Neuronal stem cell (in vitro differentiated cells): Measurements from ENCODE around the gene ADCY9.

ENCODE experiments used
- DNase-seq: peaks from one replicate; pipeline ENCODE4 v3.0.0-alpha.2; 2013; ENCODE audit warnings: low spot score
- H2AFZ ChIP-seq: one replicate; pipeline ENCODE4 v1.6.1; 2013; ENCODE audit warnings: mild to moderate bottlenecking, low read length, inconsistent platforms
- H2AK5ac ChIP-seq: 2 replicates; pipeline ENCODE4 v1.6.1; 2013; ENCODE audit warnings: low read depth, mild to moderate bottlenecking, inconsistent platforms, low read length, moderate library complexity, mixed read lengths
- H2BK120ac ChIP-seq: 2 replicates; pipeline ENCODE4 v1.6.1; 2013; ENCODE audit warnings: low read depth, mild to moderate bottlenecking, inconsistent platforms, low read length, moderate library complexity, mixed read lengths
- H2BK12ac ChIP-seq: one replicate; pipeline ENCODE4 v1.6.1; 2013; ENCODE audit warnings: low read length, inconsistent platforms
- H2BK15ac ChIP-seq: 2 replicates; pipeline ENCODE4 v1.6.1; 2013; ENCODE audit warnings: mild to moderate bottlenecking, low read length, inconsistent platforms, mixed read lengths
- H2BK5ac ChIP-seq: one replicate; pipeline ENCODE4 v1.6.1; 2013; ENCODE audit warnings: inconsistent platforms, mild to moderate bottlenecking, low read length, moderate library complexity
- H3K14ac ChIP-seq: one replicate; pipeline ENCODE4 v1.6.1; 2013; ENCODE audit warnings: low read length, inconsistent platforms
- H3K18ac ChIP-seq: 2 replicates; pipeline ENCODE4 v1.6.1; 2013; ENCODE audit warnings: low read length, inconsistent platforms
- H3K23ac ChIP-seq: 2 replicates; pipeline ENCODE4 v1.6.1; 2013; ENCODE audit warnings: low read depth, mild to moderate bottlenecking, mixed read lengths, low read length, inconsistent platforms; ENCODE audit not compliant: poor library complexity
- H3K27ac ChIP-seq: replicated peaks from 3 replicates; pipeline ENCODE4 v1.5.1; 2013; ENCODE audit warnings: low read length, inconsistent platforms
- H3K27me3 ChIP-seq, 3 experiments: 2 replicates each; pipeline ENCODE4 v1.6.1; 2013; ENCODE audit warnings: low read length in 3 of 3, mild to moderate bottlenecking in 2 of 3, inconsistent platforms in 1 of 3, low read depth in 1 of 3, mixed read lengths in 1 of 3, moderate library complexity in 1 of 3; ENCODE audit not compliant: control insufficient read depth in 3 of 3, insufficient read depth in 3 of 3
- H3K36me3 ChIP-seq, 2 donors: replicated peaks in 1 of 2; 2 replicates each; pipeline ENCODE4 v1.6.1; 2013; ENCODE audit warnings: low read length in 2 of 2; ENCODE audit not compliant: control insufficient read depth in 2 of 2, insufficient read depth in 2 of 2
- H3K4ac ChIP-seq: 2 replicates; pipeline ENCODE4 v1.6.1; 2013; ENCODE audit warnings: inconsistent platforms, mild to moderate bottlenecking, low read length, moderate library complexity
- H3K4me1 ChIP-seq, 2 donors: 1 replicate in 1 of 2; 2 replicates in 1 of 2; pipeline ENCODE4 v1.6.1; 2013; ENCODE audit warnings: low read length in 2 of 2, low read depth in 1 of 2; ENCODE audit not compliant: control insufficient read depth in 2 of 2, insufficient read depth in 1 of 2
- H3K4me2 ChIP-seq: one replicate; pipeline ENCODE4 v1.6.1; 2013; ENCODE audit warnings: mild to moderate bottlenecking, low read length, inconsistent platforms; ENCODE audit not compliant: insufficient read depth, poor library complexity, severe bottlenecking
- H3K4me3 ChIP-seq, 2 donors: 2 replicates each; pipeline ENCODE4 v1.5.1; 2013; ENCODE audit warnings: low read length in 2 of 2, mild to moderate bottlenecking in 2 of 2, inconsistent platforms in 1 of 2, moderate library complexity in 1 of 2
- H3K79me1 ChIP-seq: one replicate; pipeline ENCODE4 v1.6.1; 2013; ENCODE audit warnings: low read depth, mild to moderate bottlenecking, inconsistent platforms, low read length, moderate library complexity
- H3K9ac ChIP-seq: one replicate; pipeline ENCODE4 v1.6.1; 2013; ENCODE audit warnings: mild to moderate bottlenecking, low read depth, low read length, inconsistent platforms; ENCODE audit not compliant: poor library complexity
- H3K9me3 ChIP-seq, 2 donors: replicated peaks in 1 of 2; 2 replicates each; pipeline versions ENCODE3 to v1.6.1; 2013; ENCODE audit warnings: low read length in 2 of 2, mild to moderate bottlenecking in 2 of 2, inconsistent platforms in 1 of 2, low read depth in 1 of 2, mixed read lengths in 1 of 2, moderate library complexity in 1 of 2; ENCODE audit not compliant: control insufficient read depth in 2 of 2, insufficient read depth in 1 of 2
- H4K8ac ChIP-seq: one replicate; pipeline ENCODE4 v1.6.1; 2013; ENCODE audit warnings: low read depth, mild to moderate bottlenecking, inconsistent platforms, low read length, moderate library complexity
- H4K91ac ChIP-seq: one replicate; pipeline ENCODE4 v1.6.1; 2013; ENCODE audit warnings: low read length, low read depth, mild to moderate bottlenecking, inconsistent platforms; ENCODE audit not compliant: poor library complexity
- WGBS, 2 donors: extraction: QIAGEN DNeasy Blood & Tissue Kit; methylation state at CpG; one replicate each; pipeline ENCODE4 v1.1.7; 2013; ENCODE audit warnings: missing lambda C conversion rate in 2 of 2, mixed read lengths in 1 of 2; ENCODE audit not compliant: insufficient read length in 2 of 2, insufficient replicate concordance in 1 of 2; ENCODE audit errors: extremely low coverage in 2 of 2; 5-methylcytosine and 5-hydroxymethylcytosine counted together

Gene ADCY9

DNA sequence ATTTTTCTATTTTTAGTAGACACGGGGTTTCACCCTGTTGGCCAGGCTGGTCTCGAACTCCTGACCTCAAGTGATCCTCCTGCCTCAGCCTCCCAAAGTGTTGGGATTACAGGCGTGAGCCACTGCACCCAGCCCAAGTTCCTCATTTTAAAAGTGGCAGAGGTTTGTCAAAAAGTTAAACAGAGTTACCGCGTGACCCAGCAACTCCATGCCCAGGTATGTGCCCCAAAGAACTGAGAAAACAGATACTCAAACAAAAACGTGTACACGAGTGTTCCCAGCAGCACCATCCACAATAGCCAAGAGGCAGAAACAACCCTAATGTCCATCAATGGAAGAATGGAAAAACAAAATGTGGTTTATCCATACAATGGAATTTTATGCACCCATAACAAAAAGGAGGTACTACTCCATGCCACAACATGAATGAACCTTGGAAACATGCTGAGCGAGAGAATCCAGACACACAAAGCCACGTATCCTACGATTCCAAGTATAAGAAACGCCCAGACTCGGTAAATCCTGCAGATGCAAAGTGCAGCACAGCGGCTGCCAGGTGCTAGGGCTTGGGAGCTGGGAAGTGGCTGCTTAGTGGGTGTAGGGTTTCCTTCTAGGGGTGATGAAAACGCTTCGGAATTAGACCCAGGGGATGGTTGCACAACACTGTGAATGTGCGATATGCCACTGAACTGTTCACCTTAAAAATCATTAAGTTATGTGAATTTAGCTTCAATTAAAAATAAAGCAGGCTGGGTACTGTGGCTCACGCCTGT is 24.8 kb downstream of the ADCY9 start:
- Histone ChIP-seq H3K27me3 (no peaks in the 10 kb centered on the region), H3K36me3 (no peaks in the 10 kb centered on the region), H3K4ac (no peak overlapping the region), H2AK5ac (no peak overlapping the region), H2BK5ac (no peak overlapping the region), H3K14ac (no peak overlapping the region), H2BK15ac (no peak overlapping the region), H3K18ac (no peak overlapping the region), H3K9me3 (no peaks in the 10 kb centered on the region), H3K4me3 (no peak overlapping the region), H3K79me1 (no peaks in the 10 kb centered on the region), H4K91ac (no peak overlapping the region), H3K23ac (no peak overlapping the region), H3K9ac (no peak overlapping the region), H4K8ac (no peak overlapping the region), H3K4me2 (no peak overlapping the region), H3K27ac (no peak overlapping the region), H3K4me1 (peaks cover 3% of the 10 kb centered on the region in 2 donors), H2BK120ac (no peak overlapping the region), H2AFZ (no peak overlapping the region), H2BK12ac (no peak overlapping the region)
- no CpG with 5 or more reads among the region's 17 CpGs for WGBS, 2 donors
- no peak for DNase-seq

DNA sequence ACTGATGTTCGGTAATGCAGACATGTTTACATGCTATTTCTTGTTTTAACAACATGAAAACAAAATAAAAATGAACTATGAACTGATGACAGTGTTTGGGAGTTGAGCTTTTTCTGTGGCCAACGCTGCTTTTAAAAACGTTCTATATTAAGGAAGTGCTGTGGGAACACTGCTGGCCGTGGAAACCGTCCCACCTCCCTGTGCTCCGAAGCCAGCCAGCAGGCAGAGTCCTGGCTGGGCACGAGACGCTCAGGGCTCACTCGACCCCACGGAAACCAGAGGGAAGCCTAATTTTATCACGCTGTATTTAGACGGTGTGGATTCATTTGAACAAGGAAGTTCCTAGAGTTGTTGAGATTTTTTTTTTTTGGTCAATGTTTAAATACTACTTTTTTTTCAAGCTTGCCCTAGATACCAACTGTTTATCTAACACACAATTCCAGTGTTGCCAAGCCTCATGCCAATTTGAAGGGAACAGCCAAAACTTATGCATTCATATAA is 25.8 kb downstream of the ADCY9 start:
- Histone ChIP-seq H2BK15ac (no peak overlapping the region), H3K9me3 (no peaks in the 10 kb centered on the region), H3K4me1 (peaks cover 3% of the 10 kb centered on the region in 2 donors), H2BK12ac (no peak overlapping the region), H3K36me3 (no peaks in the 10 kb centered on the region), H2BK120ac (no peak overlapping the region), H3K79me1 (no peaks in the 10 kb centered on the region), H3K9ac (no peak overlapping the region), H2AFZ (no peak overlapping the region), H2BK5ac (no peak overlapping the region), H3K4me3 (no peak overlapping the region), H4K8ac (no peak overlapping the region), H2AK5ac (no peak overlapping the region), H3K27me3 (no peaks in the 10 kb centered on the region), H4K91ac (no peak overlapping the region), H3K23ac (no peak overlapping the region), H3K27ac (no peak overlapping the region), H3K4ac (no peak overlapping the region), H3K4me2 (no peak overlapping the region), H3K18ac (no peak overlapping the region), H3K14ac (no peak overlapping the region)
- WGBS, 2 donors, result no CpG with 5 or more reads among the region's 12 CpGs
- no peak for DNase-seq

DNA sequence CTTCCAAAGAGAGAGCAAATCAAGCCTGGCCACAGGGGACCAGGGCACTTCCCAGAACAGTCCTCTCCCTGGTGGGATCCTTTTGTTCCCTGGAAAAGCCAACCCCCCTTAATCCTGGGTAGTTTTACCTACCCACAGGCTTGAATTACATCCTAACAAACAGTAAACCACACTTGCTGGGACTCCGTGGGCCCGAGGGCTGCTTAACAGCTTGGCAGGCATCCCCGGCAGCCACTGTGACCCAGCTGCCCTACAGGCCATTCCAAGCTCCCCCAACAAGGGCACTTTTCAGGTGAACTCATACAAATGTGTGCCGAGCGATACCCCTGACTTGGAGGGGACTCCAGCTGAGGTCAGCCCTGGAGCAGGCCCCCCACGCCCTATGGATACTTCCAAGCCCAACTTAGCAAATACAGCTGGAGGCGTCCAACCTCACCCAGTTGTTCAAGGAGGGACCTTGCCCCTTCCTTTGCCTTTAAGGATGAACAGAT is 26.4 kb downstream of the ADCY9 start:
- WGBS, 2 donors, result no CpG with 5 or more reads among the region's 7 CpGs
- Histone ChIP-seq H3K27ac (no peak overlapping the region), H3K23ac (no peak overlapping the region), H4K8ac (no peak overlapping the region), H2BK120ac (no peak overlapping the region), H2BK5ac (no peak overlapping the region), H3K9me3 (no peaks in the 10 kb centered on the region), H3K18ac (no peak overlapping the region), H3K79me1 (no peaks in the 10 kb centered on the region), H3K9ac (no peak overlapping the region), H3K4me2 (no peak overlapping the region), H2AK5ac (no peak overlapping the region), H2AFZ (no peak overlapping the region), H2BK15ac (no peak overlapping the region), H3K4ac (no peak overlapping the region), H3K14ac (no peak overlapping the region), H3K36me3 (no peaks in the 10 kb centered on the region), H2BK12ac (no peak overlapping the region), H3K4me3 (no peak overlapping the region), H3K27me3 (no peaks in the 10 kb centered on the region), H4K91ac (no peak overlapping the region), H3K4me1 (peaks cover 3% of the 10 kb centered on the region in 2 donors)
- DNase-seq, result no peak

DNA sequence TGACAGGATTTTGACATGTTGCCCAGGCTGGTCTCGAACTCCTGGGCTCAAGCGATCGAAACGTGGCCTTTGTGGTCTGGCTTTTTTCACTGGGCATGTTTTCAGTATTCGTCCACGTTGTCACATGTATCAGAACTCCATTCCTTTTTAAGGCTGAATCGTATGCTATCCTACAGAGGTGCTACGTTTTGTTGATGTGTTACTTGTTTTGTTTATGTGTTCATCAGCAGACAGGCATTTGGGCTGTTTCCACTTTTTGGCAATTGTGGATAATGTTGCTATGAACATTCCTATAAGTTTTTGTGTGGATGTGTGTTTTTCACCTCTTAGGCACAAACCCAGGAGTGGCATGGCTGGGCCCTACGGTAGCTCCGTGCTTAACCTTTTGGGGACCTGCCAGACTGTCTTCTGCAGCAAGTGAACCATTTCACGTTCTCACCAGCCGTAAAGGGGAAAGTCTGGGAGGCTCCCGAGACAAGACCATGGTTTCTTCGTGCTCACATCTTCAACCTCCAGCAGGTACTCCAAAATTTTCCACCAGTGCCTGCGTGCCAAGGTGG is 26.9 kb downstream of the ADCY9 start:
- Histone ChIP-seq H3K14ac (no peak overlapping the region), H4K91ac (no peak overlapping the region), H3K9ac (no peak overlapping the region), H3K36me3 (no peaks in the 10 kb centered on the region), H2BK120ac (no peak overlapping the region), H2BK12ac (no peak overlapping the region), H2AFZ (no peak overlapping the region), H2AK5ac (no peak overlapping the region), H2BK15ac (no peak overlapping the region), H3K18ac (no peak overlapping the region), H3K4ac (no peak overlapping the region), H3K4me1 (peaks cover 3% of the 10 kb centered on the region in 2 donors), H3K4me3 (no peak overlapping the region), H3K79me1 (no peaks in the 10 kb centered on the region), H3K9me3 (no peaks in the 10 kb centered on the region), H3K4me2 (no peak overlapping the region), H2BK5ac (no peak overlapping the region), H3K27ac (no peak overlapping the region), H3K27me3 (no peaks in the 10 kb centered on the region), H4K8ac (no peak overlapping the region), H3K23ac (no peak overlapping the region)
- no CpG with 5 or more reads among the region's 15 CpGs for WGBS, 2 donors
- no peak for DNase-seq
